Measurements from ENCODE around the gene GNAI3. TPM values are rescaled to one million over a fixed set of nuclear protein-coding genes. Genes with fewer than 3 reads are reported as not detected.
A peak's percentile ranks its signal among the peaks of the same experiment; 100 is the strongest.

The GNAI3 gene
- total and polyA plus RNA-seq, 2 experiments from 2014 or later = 14.9 TPM

DNA sequence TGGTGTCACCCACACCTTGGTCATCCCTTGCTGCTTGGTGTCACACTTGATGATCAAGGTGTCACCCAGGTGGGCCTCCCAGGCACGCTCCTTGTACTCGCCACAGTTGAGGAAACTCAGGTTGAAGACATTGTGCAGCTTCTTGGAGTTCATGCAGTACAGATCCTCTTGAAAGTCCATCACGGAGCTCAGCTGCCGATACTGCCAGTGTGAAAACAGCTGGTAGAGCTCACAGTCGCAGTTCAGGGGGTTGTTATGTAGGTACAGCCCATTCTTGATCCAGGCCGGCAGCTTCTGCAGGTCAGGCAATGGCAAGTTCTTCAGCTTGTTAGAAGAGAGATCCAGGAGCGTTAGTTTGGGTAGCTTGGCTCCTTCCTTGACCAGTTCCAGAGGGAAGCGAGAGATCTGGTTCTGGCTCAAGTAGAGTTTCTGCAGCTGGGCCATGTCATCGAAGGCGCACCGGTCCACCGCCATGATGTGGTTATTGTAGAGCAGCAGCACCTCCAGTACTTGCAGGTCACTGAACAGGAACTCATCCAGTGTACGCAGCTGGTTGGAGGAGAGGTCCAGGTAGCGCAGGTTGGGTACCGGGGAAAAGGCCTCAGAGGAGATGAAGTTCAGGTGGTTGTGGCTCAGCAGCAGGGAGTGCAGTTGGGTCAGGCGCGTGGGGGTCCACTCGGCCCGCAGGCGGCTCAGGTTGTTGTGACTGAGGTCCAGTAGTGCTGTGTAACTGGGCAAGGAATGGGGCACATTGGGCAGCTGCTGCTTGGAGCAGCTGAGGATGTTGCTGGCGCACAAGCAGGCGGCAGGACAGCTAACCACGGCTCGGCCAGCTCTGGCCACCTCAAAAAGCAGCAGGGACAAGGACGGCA lies 40.2 kb upstream of the GNAI3 start:
- Histone ChIP-seq H3F3A (ENCODE audit: insufficient read depth) (no peaks in the 10 kb centered on the region), H3K9me3 (ENCODE audit: low read depth) (no peaks in the 10 kb centered on the region), H3K4me3 (no peak overlapping the region), H3K9me2 (ENCODE audit: insufficient read depth) (no peaks in the 10 kb centered on the region), H3K36me3 (ENCODE audit: low read depth) (no peaks in the 10 kb centered on the region), H4K20me1 (ENCODE audit: insufficient read depth) (no peaks in the 10 kb centered on the region), H2AFZ (no peak overlapping the region), H3K27me3 (replicated peaks; ENCODE audit: insufficient read depth) (no peaks in the 10 kb centered on the region), H3K27ac (no peak overlapping the region), H3K4me1 (ENCODE audit: insufficient read depth) (peaks cover 4% of the 10 kb centered on the region; the same call in 1 of the 2 replicates), H3K79me2 (ENCODE audit: insufficient read depth) (no peaks in the 10 kb centered on the region), H3K4me2 (ENCODE audit: unreplicated experiment) (no peak overlapping the region), H3K9ac (no peak overlapping the region)
- in situ Hi-C loops (cut with MboI) = no loop called here
- no peak for DNase-seq
- no peak for TF ChIP-seq EZH2 (IDR thresholded peaks at IDR 0.05; ENCODE audit: insufficient read depth, poor library complexity, severe bottlenecking)
- no peak for TF ChIP-seq EZH2phosphoT487 (IDR thresholded peaks at IDR 0.05; ENCODE audit: insufficient read depth, low read depth)
- WGBS, 2 experiments (ENCODE audit: low coverage in 1 of 2, low lambda C conversion rate in 2 of 2, missing lambda C conversion rate in 2 of 2) = 96% methylated on average over 25 of the region's 25 CpGs

DNA sequence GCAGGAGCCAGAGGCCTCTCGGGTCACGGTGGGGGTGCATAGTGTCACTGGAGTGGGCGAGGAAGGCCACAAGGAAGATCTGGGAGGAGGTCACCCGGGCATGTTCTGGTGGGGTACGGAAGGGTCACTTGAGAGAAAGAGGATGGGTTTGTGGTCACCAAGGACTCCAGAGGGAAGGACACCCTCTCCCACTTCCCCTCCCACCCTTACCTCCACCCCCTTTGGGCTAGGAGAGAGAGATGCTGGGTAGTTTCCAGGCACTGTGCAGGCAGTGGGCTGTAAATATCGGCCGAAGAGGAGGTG lies 39.6 kb upstream of the GNAI3 start:
- Histone ChIP-seq H3K4me2 (ENCODE audit: unreplicated experiment) (peak overlapping the region; percentile 98), H3K27ac (no peak overlapping the region), H4K20me1 (ENCODE audit: insufficient read depth) (no peaks in the 10 kb centered on the region), H3K79me2 (ENCODE audit: insufficient read depth) (no peaks in the 10 kb centered on the region), H3K36me3 (ENCODE audit: low read depth) (no peaks in the 10 kb centered on the region), H3K9me2 (ENCODE audit: insufficient read depth) (no peaks in the 10 kb centered on the region), H3K4me3 (peak overlapping the region; percentile 92), H3K27me3 (replicated peaks; ENCODE audit: insufficient read depth) (no peaks in the 10 kb centered on the region), H3K4me1 (ENCODE audit: insufficient read depth) (peaks cover 4% of the 10 kb centered on the region; the same call in 1 of the 2 replicates), H3K9me3 (ENCODE audit: low read depth) (no peaks in the 10 kb centered on the region), H3F3A (ENCODE audit: insufficient read depth) (no peaks in the 10 kb centered on the region), H3K9ac (peak overlapping the region; percentile 59; the same call in 1 of the 2 replicates), H2AFZ (peak overlapping the region; percentile 97; the same call in 1 of the 2 replicates)
- in situ Hi-C loops (cut with MboI) = no loop called here
- no peak for DNase-seq
- 56 to 67% methylated on average over 7 of the region's 7 CpGs for WGBS, 2 experiments (ENCODE audit: low coverage in 1 of 2, low lambda C conversion rate in 2 of 2, missing lambda C conversion rate in 2 of 2)
- TF ChIP-seq EZH2phosphoT487 (IDR thresholded peaks at IDR 0.05; ENCODE audit: insufficient read depth, low read depth) (no peak), EZH2 (IDR thresholded peaks at IDR 0.05; ENCODE audit: insufficient read depth, poor library complexity, severe bottlenecking) (no peak)

DNA sequence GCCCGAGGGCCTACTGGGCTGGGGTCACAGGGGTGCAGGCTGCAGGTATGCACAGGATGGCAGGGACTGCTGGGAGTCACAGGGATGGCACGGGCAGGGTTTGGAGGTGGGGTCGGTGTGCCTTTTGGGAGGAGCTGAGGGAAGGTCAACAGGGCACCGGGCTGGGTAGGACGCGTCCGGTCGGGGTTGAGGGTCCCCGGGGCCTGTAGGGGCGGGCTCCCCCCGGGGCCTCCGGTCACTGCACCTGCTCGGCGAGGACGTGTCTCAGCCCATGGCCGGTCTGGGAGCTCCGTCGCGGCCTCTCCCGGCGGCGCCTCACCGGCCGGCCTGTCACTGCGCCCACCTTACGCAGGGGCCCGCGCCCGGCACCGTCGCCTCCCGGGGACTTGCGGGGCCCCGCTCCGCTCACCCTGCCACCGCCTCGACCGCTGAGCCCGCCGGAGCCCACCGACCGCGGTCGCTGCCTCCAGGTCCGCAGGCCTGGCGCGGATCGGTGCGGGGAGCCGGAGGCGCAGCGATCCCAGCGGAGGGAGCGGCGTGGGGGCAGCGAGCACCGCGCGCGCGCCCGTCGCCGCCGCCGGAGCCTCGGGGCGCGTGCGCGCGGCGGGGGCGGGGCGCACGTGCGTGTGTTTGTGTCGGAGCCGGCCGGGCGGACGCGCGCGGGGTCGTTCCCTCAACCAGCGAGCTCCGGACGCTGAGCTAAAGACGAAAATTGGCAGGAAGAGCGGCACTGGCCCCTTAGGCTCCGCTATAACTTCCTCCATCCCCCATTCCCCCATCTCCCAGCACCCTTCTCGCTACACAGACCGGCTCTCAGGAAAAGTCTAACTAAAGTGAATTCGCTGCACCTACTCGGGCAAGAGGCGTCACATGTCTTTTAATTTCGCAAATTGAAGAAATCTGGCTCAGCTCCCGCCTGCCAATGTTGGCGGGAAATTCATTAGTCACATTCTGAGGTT lies 39.0 kb upstream of the GNAI3 start, which contains the start of gene AMIGO1:
TSS of gene AMIGO1 (minus strand) at position 552 of the 959 bp plus-strand sequence. CDS start 815 bp downstream, outside the sequence.
- no peak for TF ChIP-seq EZH2phosphoT487 (IDR thresholded peaks at IDR 0.05; ENCODE audit: insufficient read depth, low read depth)
- no peak for TF ChIP-seq EZH2 (IDR thresholded peaks at IDR 0.05; ENCODE audit: insufficient read depth, poor library complexity, severe bottlenecking)
- DNase-seq = peak; percentile 76
- WGBS, 2 experiments (ENCODE audit: low coverage in 1 of 2, low lambda C conversion rate in 2 of 2, missing lambda C conversion rate in 2 of 2) = 3% methylated on average over 47 to 87 of the region's 100 CpGs

DNA sequence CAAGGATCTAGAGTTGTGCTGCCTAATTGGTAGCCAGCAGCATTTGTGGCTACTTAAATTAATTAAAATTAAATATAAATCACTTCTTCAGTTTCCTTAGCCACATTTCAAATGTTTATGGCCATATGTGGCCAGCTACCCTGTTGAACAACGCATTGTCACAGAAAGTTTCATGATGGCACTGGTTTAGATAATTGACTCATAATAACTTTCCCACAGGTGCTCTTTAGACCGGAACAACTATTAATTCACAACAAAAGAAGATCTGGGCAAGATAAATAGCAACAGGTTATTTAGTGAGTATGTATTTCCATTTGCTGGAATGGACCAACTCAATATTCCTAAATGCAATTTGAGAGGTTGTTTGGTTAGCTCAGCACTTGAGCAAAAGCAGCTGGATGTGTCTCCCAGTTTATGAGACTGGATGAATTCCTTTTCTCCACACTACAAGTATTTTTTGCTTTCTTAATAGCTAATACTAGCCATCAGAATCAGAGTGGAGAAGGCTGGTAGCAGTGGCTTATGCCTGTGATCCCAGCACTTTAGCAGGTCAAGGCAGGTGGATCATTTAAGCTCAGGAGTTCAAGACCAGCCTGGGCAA lies 35.2 kb upstream of the GNAI3 start:
- H3K4me1 ChIP-seq (ENCODE audit: insufficient read depth) = peaks cover 4% of the 10 kb centered on the region
- WGBS, 2 experiments (ENCODE audit: low coverage in 1 of 2, low lambda C conversion rate in 2 of 2, missing lambda C conversion rate in 2 of 2) = 88 to 92% methylated on average over 2 of the region's 2 CpGs
- H4K20me1 ChIP-seq (ENCODE audit: insufficient read depth) = no peaks in the 10 kb centered on the region
- in situ Hi-C loops (cut with MboI) = no loop called here
- H2AFZ ChIP-seq = no peak overlapping the region
- no peak for DNase-seq
- no peaks in the 10 kb centered on the region for H3K9me3 ChIP-seq (ENCODE audit: low read depth)
- no peaks in the 10 kb centered on the region for H3K27me3 ChIP-seq (replicated peaks; ENCODE audit: insufficient read depth)
- H3K79me2 ChIP-seq (ENCODE audit: insufficient read depth) = no peaks in the 10 kb centered on the region
- no peak overlapping the region for H3K4me2 ChIP-seq (ENCODE audit: unreplicated experiment)
- no peak overlapping the region for H3K9ac ChIP-seq
- no peaks in the 10 kb centered on the region for H3K36me3 ChIP-seq (ENCODE audit: low read depth)
- H3F3A ChIP-seq (ENCODE audit: insufficient read depth) = no peaks in the 10 kb centered on the region
- no peak overlapping the region for H3K4me3 ChIP-seq
- H3K9me2 ChIP-seq (ENCODE audit: insufficient read depth) = no peaks in the 10 kb centered on the region
- TF ChIP-seq EZH2 (IDR thresholded peaks at IDR 0.05; ENCODE audit: insufficient read depth, poor library complexity, severe bottlenecking) (no peak), EZH2phosphoT487 (IDR thresholded peaks at IDR 0.05; ENCODE audit: insufficient read depth, low read depth) (no peak)
- H3K27ac ChIP-seq = no peak overlapping the region

More for the DNA sequence above, 39.0 kb upstream of the GNAI3 start, which contains the start of gene AMIGO1:
- Histone ChIP-seq H3F3A (ENCODE audit: insufficient read depth) (no peaks in the 10 kb centered on the region), H3K9me2 (ENCODE audit: insufficient read depth) (no peaks in the 10 kb centered on the region), H3K36me3 (ENCODE audit: low read depth) (no peaks in the 10 kb centered on the region), H3K4me2 (ENCODE audit: unreplicated experiment) (peak within 1 kb of the TSS; percentile 98), H3K4me3 (peak within 1 kb of the TSS; percentile 92), H3K9ac (peak within 1 kb of the TSS; percentile 59), H3K79me2 (ENCODE audit: insufficient read depth) (no peaks in the 10 kb centered on the region), H3K27me3 (replicated peaks; ENCODE audit: insufficient read depth) (no peaks in the 10 kb centered on the region), H3K4me1 (ENCODE audit: insufficient read depth) (peaks cover 4% of the 10 kb centered on the region; the same call in 1 of the 2 replicates), H2AFZ (peak within 1 kb of the TSS; percentile 97), H3K9me3 (ENCODE audit: low read depth) (no peaks in the 10 kb centered on the region), H4K20me1 (ENCODE audit: insufficient read depth) (no peaks in the 10 kb centered on the region), H3K27ac (no peak within 1 kb of the TSS)
- in situ Hi-C loops (cut with MboI) = no loop called here

All from GM23248 (cell line).